GM23338 (cell line): ENCODE measurements around the gene FAM110A. TPM values are rescaled to one million over a fixed set of nuclear protein-coding genes. Genes with fewer than 3 reads are reported as not detected.
"Not testable (repeated sequence)": the region's sequence is repeated elsewhere in the genome, so short reads cannot be mapped to it uniquely, and the experiment has no call there.

Source experiments
- ATAC-seq: fragments of 200-7000 bp; cut with Tn5 transposase; 3 replicates; pipeline ENCODE4 v1.9.1; 2020
- DNase-seq: peaks from one replicate; pipeline ENCODE4 v3.0.0-alpha.2; 2015; ENCODE audit warnings: low spot score
- H2AFZ ChIP-seq: fragments of 200-600 bp; sonication (generic); 2 replicates; pipeline ENCODE4 v1.8.0; 2016; ENCODE audit warnings: antibody characterized with exemption, mild to moderate bottlenecking, moderate library complexity
- H3F3A ChIP-seq: fragments of 200-600 bp; sonication (generic); replicated peaks from 2 replicates; pipeline ENCODE4 v1.8.0; 2017; ENCODE audit warnings: antibody characterized with exemption, mixed run types, low read depth
- H3K27ac ChIP-seq: fragments of 200-600 bp; sonication (generic); 2 replicates; pipeline ENCODE4 v1.6.1; 2016; ENCODE audit warnings: low read depth
- H3K27me3 ChIP-seq: fragments of 200-600 bp; sonication (generic); 2 replicates; pipeline ENCODE4 v1.8.0; 2016; ENCODE audit warnings: mild to moderate bottlenecking, mixed run types, moderate library complexity; ENCODE audit not compliant: insufficient read depth
- H3K36me3 ChIP-seq: fragments of 200-600 bp; sonication (generic); 2 replicates; pipeline ENCODE4 v1.8.0; 2016; ENCODE audit warnings: mild to moderate bottlenecking; ENCODE audit not compliant: insufficient read depth
- H3K4me1 ChIP-seq: fragments of 200-600 bp; sonication (generic); 2 replicates; pipeline ENCODE4 v1.8.0; 2016; ENCODE audit warnings: mild to moderate bottlenecking, moderate library complexity; ENCODE audit not compliant: insufficient read depth
- H3K4me2 ChIP-seq: fragments of 200-600 bp; sonication (generic); 2 replicates; pipeline ENCODE4 v1.7.1; 2017; ENCODE audit warnings: mixed run types
- H3K4me3 ChIP-seq: fragments of 200-600 bp; sonication (generic); 2 replicates; pipeline ENCODE4 v1.6.1; 2016; ENCODE audit warnings: mixed run types
- H3K79me2 ChIP-seq: fragments of 200-600 bp; sonication (generic); replicated peaks from 2 replicates; pipeline ENCODE4 v1.8.0; 2017; ENCODE audit warnings: mild to moderate bottlenecking; ENCODE audit not compliant: insufficient read depth
- H3K9me2 ChIP-seq: fragments of 200-600 bp; sonication (generic); 2 replicates; pipeline ENCODE4 v1.8.0; 2017; ENCODE audit not compliant: insufficient read depth
- H4K20me1 ChIP-seq: fragments of 200-600 bp; sonication (generic); replicated peaks from 2 replicates; pipeline ENCODE4 v1.8.0; 2017; ENCODE audit warnings: mild to moderate bottlenecking; ENCODE audit not compliant: insufficient read depth
- H3K27ac Mint-ChIP-seq: 2 replicates; pipeline ENCODE4 v1.8.0; 2020; ENCODE audit warnings: inconsistent platforms, mild to moderate bottlenecking, moderate library complexity, mixed read lengths
- H3K27me3 Mint-ChIP-seq: 3 replicates; pipeline ENCODE4 v1.8.0; 2022; ENCODE audit warnings: low read depth, mild to moderate bottlenecking, moderate library complexity, mixed read lengths, inconsistent platforms; ENCODE audit not compliant: insufficient read depth, poor library complexity
- H3K36me3 Mint-ChIP-seq: 3 replicates; pipeline ENCODE4 v1.8.0; 2021; ENCODE audit warnings: low read depth, mild to moderate bottlenecking, inconsistent platforms, moderate library complexity, mixed read lengths
- H3K4me1 Mint-ChIP-seq: 3 replicates; pipeline ENCODE4 v1.8.0; 2020; ENCODE audit warnings: mild to moderate bottlenecking, inconsistent platforms, mixed read lengths
- H3K4me3 Mint-ChIP-seq: 3 replicates; pipeline ENCODE4 v1.8.0; 2021; ENCODE audit warnings: moderate library complexity, mild to moderate bottlenecking, inconsistent platforms, mixed read lengths
- H3K9me3 Mint-ChIP-seq: 3 replicates; pipeline ENCODE4 v1.8.0; 2020; ENCODE audit warnings: moderate library complexity, mild to moderate bottlenecking, inconsistent platforms, mixed read lengths
- CREB1 ChIP-seq: fragments of 250-450 bp; sonication (Bioruptor Pico); IDR thresholded peaks from 2 replicates; pipeline ENCODE4 v1.5.0; 2020; ENCODE audit warnings: low read depth, mild to moderate bottlenecking, moderate library complexity
- EZH2 ChIP-seq: fragments of 200-600 bp; sonication (generic); IDR thresholded peaks from one replicate; pipeline ENCODE4 v1.8.0; 2017; ENCODE audit warnings: antibody characterized with exemption, mild to moderate bottlenecking, low read depth; ENCODE audit not compliant: unreplicated experiment
- NANOG ChIP-seq: IDR thresholded peaks from 2 replicates; pipeline ENCODE4 v1.6.1; 2016; ENCODE audit warnings: antibody characterized with exemption, borderline replicate concordance
- ZNF114 ChIP-seq: fragments of 250-450 bp; sonication (Bioruptor Pico); IDR thresholded peaks from 2 replicates; pipeline ENCODE4 v1.5.0; 2020; ENCODE audit warnings: mild to moderate bottlenecking, moderate library complexity
- ZNF462 ChIP-seq: fragments of 250-450 bp; sonication (Bioruptor Pico); IDR thresholded peaks from 2 replicates; pipeline ENCODE4 v1.5.0; 2020; ENCODE audit warnings: mild to moderate bottlenecking, moderate library complexity
- polyA plus RNA-seq: library from polyadenylated mRNA; unstranded; fragments of >200 nt; fragmentation: Nextera tagmentation; extraction: Ambion mirVana; gene quantifications from 2 replicates; pipeline ENCODE4 v1.2.1, GENCODE V29; 2016
- total RNA-seq: library from RNA; depleted of rRNA; stranded (reverse); fragments of >200 nt; shearing (Covaris generic); gene quantifications from 2 replicates; pipeline ENCODE4 v1.2.3, GENCODE V29; 2014
- TF ChIP-seq, protein P1 (sequence below): IDR thresholded peaks from 2 replicates; pipeline ENCODE4 v1.6.1; 2016; ENCODE audit warnings: antibody characterized with exemption

The FAM110A gene
- total and polyA plus RNA-seq, 2 experiments from 2014 or later: 10.7 to 13.7 TPM

- no peaks in the 10 kb centered on the region for H3F3A ChIP-seq
- no peaks in the 10 kb centered on the region for H3K36me3 ChIP-seq
- ATAC-seq (no peak), DNase-seq (no peak)
- peaks cover 7% of the 10 kb centered on the region for H3K27me3 Mint-ChIP-seq
- H3K4me2 ChIP-seq: no peak overlapping the region
- H3K27ac Mint-ChIP-seq: no peak overlapping the region
- TF ChIP-seq EZH2 (no peak), NANOG (no peak)
- H3K27ac ChIP-seq: no peak overlapping the region
- no peaks in the 10 kb centered on the region for H3K79me2 ChIP-seq
- H3K9me2 ChIP-seq: no peaks in the 10 kb centered on the region
- H3K36me3 Mint-ChIP-seq: no peaks in the 10 kb centered on the region
- H4K20me1 ChIP-seq: no peaks in the 10 kb centered on the region
- H3K27me3 ChIP-seq: no peaks in the 10 kb centered on the region
- H2AFZ ChIP-seq: peak overlapping the region; percentile 56
- H3K9me3 Mint-ChIP-seq: no peaks in the 10 kb centered on the region
- no peak overlapping the region for H3K4me3 Mint-ChIP-seq
- H3K4me1 Mint-ChIP-seq: peaks cover 5% of the 10 kb centered on the region
- no peak overlapping the region for H3K4me3 ChIP-seq
- H3K4me1 ChIP-seq: no peaks in the 10 kb centered on the region
These were observed 7.6 kb upstream of the FAM110A start for GRCh38 chr20:825710-826421.

- ATAC-seq: no peak
- H2AFZ ChIP-seq: peak overlapping the region; percentile 56
- H3K36me3 ChIP-seq: no peaks in the 10 kb centered on the region
- H3K4me3 ChIP-seq: no peak overlapping the region
- no peaks in the 10 kb centered on the region for H4K20me1 ChIP-seq
- no peaks in the 10 kb centered on the region for H3K4me1 ChIP-seq
- no peaks in the 10 kb centered on the region for H3K36me3 Mint-ChIP-seq
- H3K27ac Mint-ChIP-seq: no peak overlapping the region
- no peaks in the 10 kb centered on the region for H3F3A ChIP-seq
- H3K9me2 ChIP-seq: no peaks in the 10 kb centered on the region
- no peak overlapping the region; the same call in 2 of the 3 replicates for H3K4me3 Mint-ChIP-seq
- TF ChIP-seq ZNF462 (CRISPR knock-in tag) (no peak), EZH2 (no peak), CREB1 (CRISPR knock-in tag) (no peak), ZNF114 (no peak)
- TF ChIP-seq, protein P1, sequence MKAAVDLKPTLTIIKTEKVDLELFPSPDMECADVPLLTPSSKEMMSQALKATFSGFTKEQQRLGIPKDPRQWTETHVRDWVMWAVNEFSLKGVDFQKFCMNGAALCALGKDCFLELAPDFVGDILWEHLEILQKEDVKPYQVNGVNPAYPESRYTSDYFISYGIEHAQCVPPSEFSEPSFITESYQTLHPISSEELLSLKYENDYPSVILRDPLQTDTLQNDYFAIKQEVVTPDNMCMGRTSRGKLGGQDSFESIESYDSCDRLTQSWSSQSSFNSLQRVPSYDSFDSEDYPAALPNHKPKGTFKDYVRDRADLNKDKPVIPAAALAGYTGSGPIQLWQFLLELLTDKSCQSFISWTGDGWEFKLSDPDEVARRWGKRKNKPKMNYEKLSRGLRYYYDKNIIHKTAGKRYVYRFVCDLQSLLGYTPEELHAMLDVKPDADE: no peak
- H3K27ac ChIP-seq: no peak overlapping the region
- H3K27me3 Mint-ChIP-seq: peaks cover 5% of the 10 kb centered on the region
- no peaks in the 10 kb centered on the region for H3K9me3 Mint-ChIP-seq
- no peaks in the 10 kb centered on the region for H3K27me3 ChIP-seq
- H3K4me2 ChIP-seq: no peak overlapping the region
- H3K4me1 Mint-ChIP-seq: peaks cover 5% of the 10 kb centered on the region
- no peak for DNase-seq
- no peaks in the 10 kb centered on the region for H3K79me2 ChIP-seq
These were observed 6.7 kb upstream of the FAM110A start for GRCh38 chr20:826695-827323.

DNA sequence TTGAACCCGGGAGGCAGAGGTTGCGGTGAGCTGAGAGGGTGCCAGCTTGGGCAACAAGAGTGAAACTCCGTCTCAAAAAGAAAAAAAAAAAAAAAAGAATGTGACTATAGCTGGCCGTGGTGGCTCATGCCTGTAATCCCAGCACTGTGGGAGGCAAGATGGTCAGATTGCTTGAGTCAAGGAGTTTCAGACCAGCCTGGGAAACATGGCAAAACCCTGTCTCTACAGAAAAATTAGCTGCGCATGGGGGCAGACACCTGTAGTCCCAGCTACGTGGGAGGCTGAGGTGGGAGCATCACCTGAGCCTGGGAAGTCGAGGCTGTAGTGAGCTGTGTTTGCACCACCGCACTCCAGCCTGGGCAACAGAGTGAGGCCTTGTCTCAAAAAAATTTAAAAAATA lies 5.5 kb upstream of the FAM110A start:
- H3K36me3 ChIP-seq, H3K4me2 ChIP-seq, H3K27me3 Mint-ChIP-seq, H3K36me3 Mint-ChIP-seq, H3K27me3 ChIP-seq, H3K4me1 Mint-ChIP-seq, ATAC-seq, H3K79me2 ChIP-seq, H3K4me1 ChIP-seq, DNase-seq, H3K27ac ChIP-seq, H3K4me3 Mint-ChIP-seq, H4K20me1 ChIP-seq, H3F3A ChIP-seq, H3K9me2 ChIP-seq, H3K9me3 Mint-ChIP-seq, H3K4me3 ChIP-seq, H2AFZ ChIP-seq, H3K27ac Mint-ChIP-seq: not testable (repeated sequence)
